ENCODE data around the gene ALOX5AP. TPM values are rescaled to one million over a fixed set of nuclear protein-coding genes. Genes with fewer than 3 reads are reported as not detected.
A peak's percentile ranks its signal among the peaks of the same experiment; 100 is the strongest.

The ALOX5AP gene
- total RNA-seq, 1 experiment from 2014 or later: not detected

GRCh38 chr13:30704596-30704995, 30.7 kb upstream of the ALOX5AP start:
- H3K4me3 Mint-ChIP-seq (ENCODE audit: low read depth, unreplicated experiment): no peak overlapping the region
- intact Hi-C loops (cut with micrococcal nuclease; ENCODE audit: unreplicated experiment): no loop called here
- no peak for TF ChIP-seq CTCF (IDR thresholded peaks at IDR 0.05; ENCODE audit: unreplicated experiment)
- no peaks in the 10 kb centered on the region for H3K9me3 Mint-ChIP-seq (ENCODE audit: low read depth, unreplicated experiment)
- H3K27me3 Mint-ChIP-seq (ENCODE audit: unreplicated experiment): no peaks in the 10 kb centered on the region
- CTCF ChIA-PET: no interaction called here
- no peaks in the 10 kb centered on the region for H3K36me3 Mint-ChIP-seq (ENCODE audit: insufficient read depth, unreplicated experiment)
- DNase-seq: no peak
- no peak overlapping the region for H3K27ac Mint-ChIP-seq (ENCODE audit: unreplicated experiment)
- no TSS peak for BruUV-seq (replicated peaks)
- H3K4me1 Mint-ChIP-seq (ENCODE audit: low read depth, unreplicated experiment): no peaks in the 10 kb centered on the region

- DNase-seq: peak; percentile 17
- Mint-ChIP-seq H3K9me3 (ENCODE audit: low read depth, unreplicated experiment) (no peaks in the 10 kb centered on the region), H3K4me1 (ENCODE audit: low read depth, unreplicated experiment) (no peaks in the 10 kb centered on the region), H3K36me3 (ENCODE audit: insufficient read depth, unreplicated experiment) (no peaks in the 10 kb centered on the region), H3K27me3 (ENCODE audit: unreplicated experiment) (no peaks in the 10 kb centered on the region), H3K4me3 (ENCODE audit: low read depth, unreplicated experiment) (no peak overlapping the region), H3K27ac (ENCODE audit: unreplicated experiment) (no peak overlapping the region)
- intact Hi-C loops (cut with micrococcal nuclease; ENCODE audit: unreplicated experiment): no loop called here
- CTCF ChIA-PET: interaction anchor here (0.7 to 0.8 kb wide), 2 partner anchors 34 to 156 kb away, joined by 4 to 6 read pairs; no protein-coding TSS in a partner anchor
- no peak for TF ChIP-seq CTCF (IDR thresholded peaks at IDR 0.05; ENCODE audit: unreplicated experiment)
- BruUV-seq (replicated peaks): no TSS peak
These were observed 29.7 kb upstream of the ALOX5AP start for GRCh38 chr13:30705680-30706079.

GRCh38 chr13:30708541-30708940, 26.8 kb upstream of the ALOX5AP start:
- no peak for DNase-seq
- intact Hi-C loops (cut with micrococcal nuclease; ENCODE audit: unreplicated experiment): no loop called here
- Mint-ChIP-seq H3K36me3 (ENCODE audit: insufficient read depth, unreplicated experiment) (no peaks in the 10 kb centered on the region), H3K9me3 (ENCODE audit: low read depth, unreplicated experiment) (no peaks in the 10 kb centered on the region), H3K4me1 (ENCODE audit: low read depth, unreplicated experiment) (peaks cover 12% of the 10 kb centered on the region), H3K4me3 (ENCODE audit: low read depth, unreplicated experiment) (no peak overlapping the region), H3K27me3 (ENCODE audit: unreplicated experiment) (no peaks in the 10 kb centered on the region), H3K27ac (ENCODE audit: unreplicated experiment) (no peak overlapping the region)
- CTCF ChIA-PET: interaction anchor here (0.6 to 1.0 kb wide), 2 partner anchors 25 to 343 kb away, joined by 4 to 5 read pairs; no protein-coding TSS in a partner anchor
- BruUV-seq (replicated peaks): no TSS peak
- no peak for TF ChIP-seq CTCF (IDR thresholded peaks at IDR 0.05; ENCODE audit: unreplicated experiment)

GRCh38 chr13:30710442-30710841, 24.9 kb upstream of the ALOX5AP start:
- Mint-ChIP-seq H3K4me3 (ENCODE audit: low read depth, unreplicated experiment) (no peak overlapping the region), H3K36me3 (ENCODE audit: insufficient read depth, unreplicated experiment) (no peaks in the 10 kb centered on the region), H3K27ac (ENCODE audit: unreplicated experiment) (no peak overlapping the region), H3K9me3 (ENCODE audit: low read depth, unreplicated experiment) (no peaks in the 10 kb centered on the region), H3K4me1 (ENCODE audit: low read depth, unreplicated experiment) (peaks cover 12% of the 10 kb centered on the region), H3K27me3 (ENCODE audit: unreplicated experiment) (no peaks in the 10 kb centered on the region)
- CTCF ChIA-PET: no interaction called here
- no TSS peak for BruUV-seq (replicated peaks)
- no peak for DNase-seq
- intact Hi-C loops (cut with micrococcal nuclease; ENCODE audit: unreplicated experiment): no loop called here
- no peak for TF ChIP-seq CTCF (IDR thresholded peaks at IDR 0.05; ENCODE audit: unreplicated experiment)

All from Calu3 (cell line).